GM18499 (cell line): ENCODE data around the gene TAS2R42.

Experiments
- ATAC-seq: cut with Tn5 transposase; IDR thresholded peaks from one replicate; pipeline ENCODE4 v1.9.1; 2021; ENCODE audit warnings: moderate number of reproducible peaks; ENCODE audit not compliant: insufficient read depth, unreplicated experiment

TAS2R42 gene

DNA sequence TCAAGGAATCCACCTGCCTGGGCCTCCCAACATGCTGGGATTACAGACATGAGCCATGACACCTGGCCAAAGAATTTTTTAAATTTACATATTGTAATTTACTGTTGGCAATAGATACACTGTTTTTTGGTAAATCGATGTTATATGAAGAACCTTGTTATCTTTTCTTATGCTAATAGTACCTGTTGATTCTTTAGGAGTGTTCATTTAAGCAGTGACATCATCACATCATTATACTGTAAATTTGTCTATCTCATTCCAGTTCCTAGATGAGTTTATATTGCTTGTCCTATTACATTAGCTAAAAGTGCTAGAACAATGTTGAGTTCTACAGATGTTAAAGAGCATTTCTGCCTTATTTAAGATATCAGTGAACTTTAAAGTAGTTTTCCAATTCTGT is 39.3 kb downstream of the TAS2R42 start:
- ATAC-seq: no peak

DNA sequence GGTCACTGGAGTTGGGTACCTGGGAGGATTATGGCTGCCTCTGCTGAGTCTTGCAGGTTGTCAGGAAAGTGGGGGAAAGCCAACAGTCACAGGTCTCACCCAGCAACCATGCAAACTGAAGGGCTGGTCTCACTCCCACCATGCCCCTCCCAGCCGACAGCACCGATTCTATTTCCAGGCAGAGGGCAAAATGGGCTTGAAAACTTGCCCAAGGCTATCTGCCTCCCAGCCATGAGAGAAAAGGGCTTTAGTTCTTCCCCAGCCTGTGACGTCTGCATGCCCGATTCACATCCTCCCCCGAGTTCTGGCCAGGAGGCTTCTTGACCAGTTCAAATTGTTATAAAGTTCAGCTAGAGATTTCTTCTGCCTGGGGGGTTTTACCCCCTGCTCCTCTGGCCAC is 42.4 kb downstream of the TAS2R42 start:
- ATAC-seq: no peak

DNA sequence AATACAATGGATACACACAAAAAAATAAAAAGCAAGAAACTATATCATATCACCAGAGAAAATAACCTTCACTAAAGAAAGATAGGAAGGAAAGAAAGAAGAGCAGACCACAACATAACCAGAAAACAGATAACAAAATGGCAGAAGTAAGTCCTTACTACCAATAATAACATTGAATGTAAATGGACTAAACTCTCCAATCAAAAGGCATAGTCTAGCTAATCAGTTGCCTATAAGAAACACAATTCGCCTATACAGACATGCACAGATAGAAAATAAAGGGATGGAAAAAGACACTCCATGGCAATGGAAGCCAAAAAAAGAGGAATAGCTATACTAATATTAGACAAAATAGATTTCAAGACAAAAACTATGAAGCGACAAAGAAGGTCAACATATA is 43.4 kb downstream of the TAS2R42 start:
- no peak for ATAC-seq

DNA sequence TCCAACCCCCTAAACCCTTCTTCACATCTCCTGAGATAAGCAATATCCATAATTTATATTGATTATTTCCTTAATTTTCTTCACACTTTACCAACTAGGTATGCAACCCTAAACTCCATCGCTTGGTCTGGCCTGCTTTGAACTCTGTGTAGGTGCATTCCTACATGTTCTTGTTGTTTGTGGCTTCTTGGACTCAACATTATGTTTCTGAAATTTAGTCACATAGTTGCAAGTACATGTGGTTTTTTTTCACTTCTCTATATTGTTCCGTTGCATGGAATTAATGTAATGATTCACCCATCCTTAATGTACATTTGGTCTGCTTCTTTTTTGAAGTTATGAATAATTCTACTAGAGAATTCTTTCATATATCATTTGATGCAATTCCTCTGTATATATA is 50.7 kb downstream of the TAS2R42 start:
- no peak for ATAC-seq
